CD4-positive, alpha-beta T cell (primary cell): Measurements from ENCODE around the gene WWOX. TPM values are rescaled to one million over a fixed set of nuclear protein-coding genes. Genes with fewer than 3 reads are reported as not detected.

Experiments used
- ATAC-seq: fragments of 200-7000 bp; cut with Tn5 transposase; one replicate; pipeline ENCODE4 v1.10.0; 2022; ENCODE audit warnings: mild to moderate bottlenecking; ENCODE audit not compliant: poor library complexity
- CTCF ChIA-PET: fragments of 350-600 bp; sonication (Branson Sonifier 250); formaldehyde crosslinking; loops from one replicate; lab custom pipeline; 2021; ENCODE audit warnings: antibody characterized with exemption, inconsistent platforms; lab: Charles Lee
- POLR2A ChIA-PET: fragments of 350-600 bp; sonication (Branson Sonifier 250); formaldehyde crosslinking; loops from one replicate; lab custom pipeline; 2021; ENCODE audit warnings: antibody characterized with exemption, inconsistent platforms; lab: Charles Lee
- DNase-seq, 14 experiments: peaks; one replicate each; pipeline ENCODE4 v3.0.0-alpha.2; 2013 to 2020; ENCODE audit warnings: mixed read lengths in 2 of 14
- H3K27ac ChIP-seq, 2 donors: one replicate each; pipeline versions ENCODE4 v1.5.1 to v1.7.0; 2013; ENCODE audit warnings: low read length in 2 of 2, low read depth in 1 of 2, mild to moderate bottlenecking in 1 of 2
- H3K27me3 ChIP-seq, 2 experiments: 1 replicate in 1 of 2; 2 replicates in 1 of 2; pipeline versions ENCODE4 v1.6.1 to v1.7.0; 2013; ENCODE audit warnings: low read length in 2 of 2, control low read depth in 1 of 2, mild to moderate bottlenecking in 1 of 2, moderate library complexity in 1 of 2; ENCODE audit not compliant: insufficient read depth in 2 of 2, control insufficient read depth in 1 of 2
- H3K36me3 ChIP-seq: one replicate; pipeline ENCODE4 v1.6.1; 2013; ENCODE audit warnings: low read length, control low read depth; ENCODE audit not compliant: insufficient read depth
- H3K4me1 ChIP-seq: one replicate; pipeline ENCODE4 v1.6.1; 2013; ENCODE audit warnings: low read length, control low read depth; ENCODE audit not compliant: insufficient read depth
- H3K4me3 ChIP-seq: one replicate; pipeline ENCODE4 v1.5.1; 2013; ENCODE audit warnings: mild to moderate bottlenecking, low read length, moderate library complexity
- H3K9me3 ChIP-seq, 2 experiments: 1 replicate in 1 of 2; 2 replicates in 1 of 2; pipeline versions ENCODE4 v1.6.1 to v1.7.0; 2013; ENCODE audit warnings: low read length in 2 of 2, mild to moderate bottlenecking in 2 of 2, control low read depth in 1 of 2, moderate library complexity in 1 of 2; ENCODE audit not compliant: control insufficient read depth in 1 of 2, insufficient read depth in 1 of 2
- H3K27ac Mint-ChIP-seq: one replicate; pipeline ENCODE4 v1.8.0; 2020; ENCODE audit warnings: mixed read lengths
- H3K27me3 Mint-ChIP-seq: one replicate; pipeline ENCODE4 v1.8.0; 2021; ENCODE audit warnings: mixed read lengths
- H3K36me3 Mint-ChIP-seq: one replicate; pipeline ENCODE4 v1.8.0; 2021; ENCODE audit warnings: low read depth, mixed read lengths
- H3K4me1 Mint-ChIP-seq: one replicate; pipeline ENCODE4 v1.8.0; 2021; ENCODE audit warnings: low read depth, mixed read lengths
- H3K4me3 Mint-ChIP-seq: one replicate; pipeline ENCODE4 v1.8.0; 2020; ENCODE audit warnings: mild to moderate bottlenecking, mixed read lengths
- H3K9me3 Mint-ChIP-seq: one replicate; pipeline ENCODE4 v1.8.0; 2020; ENCODE audit warnings: mixed read lengths
- CTCF ChIP-seq: fragments of 200-600 bp; IDR thresholded peaks from one replicate; pipeline ENCODE4 v1.8.0; 2022; ENCODE audit warnings: antibody characterized with exemption, mild to moderate bottlenecking
- intact Hi-C, 2 experiments: fragments of 100-400 bp; cut with DNase I in 1 of 2; cut with micrococcal nuclease in 1 of 2; formaldehyde crosslinking; loops; one replicate each; pipeline versions ENCODE4 v1.15.1 to v1.9.0; 2023 to 2025; cut with DNase I, micrococcal nuclease
- total RNA-seq, 174 experiments: library from RNA in 2 of 174; stranded (reverse) in 2 of 174; gene quantifications; one replicate each; pipeline ENCODE4 v1.2.3 and lab custom pipeline; 2021 to 2026

WWOX gene
- total RNA-seq, 2 experiments from 2014 or later = 19.3 to 21.7 TPM

DNA sequence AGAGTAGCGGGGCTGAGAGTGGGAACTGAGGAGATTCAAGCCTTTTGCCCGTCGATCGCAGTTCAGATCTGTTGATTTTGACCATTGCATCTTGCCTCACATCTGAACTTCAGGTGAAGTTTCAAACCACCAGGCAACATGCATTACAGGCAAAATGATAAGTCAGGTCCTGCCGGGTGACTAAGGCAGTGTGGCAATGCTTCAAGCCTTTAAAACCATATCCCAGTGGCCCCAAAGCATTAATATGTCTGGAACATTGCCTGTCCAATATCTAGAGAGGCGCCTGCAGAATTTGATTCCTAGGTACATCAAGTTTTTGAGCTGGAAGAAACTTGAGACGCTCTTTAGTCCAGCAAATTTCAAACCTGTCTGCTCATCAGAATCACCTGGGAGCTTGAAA, 998.3 kb downstream of the WWOX start:
- no peak overlapping the region for H3K4me3 ChIP-seq
- no peak for DNase-seq
- peaks cover 17% of the 10 kb centered on the region for H3K4me1 ChIP-seq
- no peaks in the 10 kb centered on the region for H3K27me3 ChIP-seq
- Mint-ChIP-seq H3K27ac (no peak overlapping the region), H3K4me3 (no peak overlapping the region), H3K27me3 (no peaks in the 10 kb centered on the region), H3K9me3 (no peaks in the 10 kb centered on the region), H3K4me1 (peaks cover 31% of the 10 kb centered on the region), H3K36me3 (no peaks in the 10 kb centered on the region)
- no peaks in the 10 kb centered on the region for H3K9me3 ChIP-seq
- TF ChIP-seq CTCF = no peak
- intact Hi-C loops = no loop called here
- POLR2A ChIA-PET = no interaction called here
- ATAC-seq = no peak
- H3K27ac ChIP-seq = no peak overlapping the region
- no peaks in the 10 kb centered on the region for H3K36me3 ChIP-seq
- CTCF ChIA-PET = no interaction called here

DNA sequence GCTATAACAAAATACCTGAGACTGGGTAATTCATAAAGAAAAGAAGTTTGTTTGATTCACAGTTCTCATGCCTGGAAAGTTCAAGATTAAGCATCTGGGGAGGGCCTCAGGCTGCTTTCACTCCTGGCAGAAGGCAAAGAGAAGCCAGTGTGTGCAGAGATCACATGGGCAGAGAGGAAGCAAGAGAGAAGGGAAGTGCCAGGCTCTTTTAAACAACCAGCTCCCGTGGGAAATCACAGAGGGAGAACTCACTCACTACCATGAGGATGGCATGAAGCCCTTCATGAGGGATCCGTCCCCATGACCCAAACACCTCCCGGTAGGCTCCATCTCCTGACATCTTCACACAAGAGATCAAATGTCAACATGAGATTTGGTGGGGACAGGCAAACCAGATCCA, 999.5 kb downstream of the WWOX start:
- Mint-ChIP-seq H3K9me3 (no peaks in the 10 kb centered on the region), H3K27me3 (no peaks in the 10 kb centered on the region), H3K27ac (no peak overlapping the region), H3K4me1 (peaks cover 20% of the 10 kb centered on the region), H3K36me3 (no peaks in the 10 kb centered on the region), H3K4me3 (no peak overlapping the region)
- ChIA-PET CTCF (no interaction called here), POLR2A (no interaction called here)
- intact Hi-C loops = no loop called here
- no peaks in the 10 kb centered on the region for H3K36me3 ChIP-seq
- peaks cover 5% of the 10 kb centered on the region for H3K4me1 ChIP-seq
- H3K4me3 ChIP-seq = no peak overlapping the region
- no peak for TF ChIP-seq CTCF
- ATAC-seq (no peak), DNase-seq (peak in 1 of 14 experiments; percentile 17)
- no peaks in the 10 kb centered on the region for H3K27me3 ChIP-seq
- H3K27ac ChIP-seq = no peak overlapping the region
- H3K9me3 ChIP-seq = no peaks in the 10 kb centered on the region

- DNase-seq = no peak
- Mint-ChIP-seq H3K27ac (no peak overlapping the region), H3K4me1 (peaks cover 18% of the 10 kb centered on the region), H3K27me3 (no peaks in the 10 kb centered on the region), H3K9me3 (no peaks in the 10 kb centered on the region), H3K4me3 (no peak overlapping the region), H3K36me3 (no peaks in the 10 kb centered on the region)
- ChIA-PET POLR2A (no interaction called here), CTCF (no interaction called here)
- Histone ChIP-seq H3K4me1 (no peaks in the 10 kb centered on the region), H3K27me3 (no peaks in the 10 kb centered on the region), H3K36me3 (no peaks in the 10 kb centered on the region), H3K27ac (no peak overlapping the region), H3K9me3 (no peaks in the 10 kb centered on the region), H3K4me3 (no peak overlapping the region)
- no peak for TF ChIP-seq CTCF
- no peak for ATAC-seq
- intact Hi-C loops = no loop called here
Observed at GRCh38 chr16:79099716-79100115, 1000.3 kb downstream of the WWOX start.
